Neural cell (in vitro differentiated cells): ENCODE results near the gene FBXO40. TPM values are rescaled to one million over a fixed set of nuclear protein-coding genes. Genes with fewer than 3 reads are reported as not detected.

Experiments
- H2AFZ ChIP-seq: fragments of 200-600, 300-800 bp; sonication (generic), shearing (Covaris generic); 2 replicates; pipeline ENCODE4 v1.6.0; 2014; ENCODE audit warnings: low read depth, mild to moderate bottlenecking, antibody characterized with exemption, low read length, moderate library complexity
- H3F3A ChIP-seq: fragments of 200-600 bp; shearing (Covaris generic); 2 replicates; pipeline ENCODE4 v1.6.1; 2016; ENCODE audit warnings: mild to moderate bottlenecking, moderate library complexity, mixed read lengths, antibody characterized with exemption, low read length; ENCODE audit not compliant: insufficient read depth, poor library complexity, severe bottlenecking
- H3K27ac ChIP-seq: fragments of 200-600, 300-800 bp; sonication (generic), shearing (Covaris generic); 2 replicates; pipeline ENCODE4 v1.5.1; 2014; ENCODE audit warnings: mild to moderate bottlenecking, low read length, moderate library complexity
- H3K27me3 ChIP-seq: fragments of 300-800, 200-600 bp; sonication (generic), shearing (Covaris generic); 2 replicates; pipeline ENCODE4 v1.6.0; 2014; ENCODE audit warnings: mild to moderate bottlenecking, low read depth, low read length, moderate library complexity; ENCODE audit not compliant: insufficient read depth
- H3K36me3 ChIP-seq: fragments of 300-800, 200-600 bp; sonication (generic), shearing (Covaris generic); 2 replicates; pipeline ENCODE4 v1.5.1; 2014; ENCODE audit warnings: mild to moderate bottlenecking, antibody characterized with exemption, low read length, moderate library complexity; ENCODE audit not compliant: insufficient read depth
- H3K4me2 ChIP-seq: fragments of 300-800, 200-600 bp; sonication (generic), shearing (Covaris generic); 2 replicates; pipeline ENCODE4 v1.6.0; 2014; ENCODE audit warnings: mild to moderate bottlenecking, low read length
- H3K4me3 ChIP-seq: fragments of 300-800, 200-600 bp; sonication (generic), shearing (Covaris generic); 2 replicates; pipeline ENCODE4 v1.5.1; 2014; ENCODE audit warnings: mild to moderate bottlenecking, low read length, moderate library complexity
- H3K79me2 ChIP-seq: fragments of 200-600 bp; shearing (Covaris generic); replicated peaks from 2 replicates; pipeline ENCODE4 v1.6.0; 2014; ENCODE audit warnings: mild to moderate bottlenecking, low read length, moderate library complexity; ENCODE audit not compliant: insufficient read depth
- H3K9ac ChIP-seq: fragments of 300-800, 200-600 bp; sonication (generic), shearing (Covaris generic); 2 replicates; pipeline ENCODE4 v1.6.1; 2016; ENCODE audit warnings: mild to moderate bottlenecking, low read length, mixed read lengths
- H3K9me2 ChIP-seq: fragments of 200-600 bp; shearing (Covaris generic); 2 replicates; pipeline ENCODE4 v1.6.1; 2016; ENCODE audit warnings: mild to moderate bottlenecking, low read length, mixed read lengths; ENCODE audit not compliant: insufficient read depth
- H3K9me3 ChIP-seq: fragments of 200-600, 300-800 bp; sonication (generic), shearing (Covaris generic); 2 replicates; pipeline ENCODE4 v1.6.1; 2016; ENCODE audit warnings: mild to moderate bottlenecking, mixed run types, low read length, moderate library complexity, mixed read lengths
- H4K20me1 ChIP-seq: fragments of 200-600 bp; shearing (Covaris generic); 2 replicates; pipeline ENCODE4 v1.6.1; 2016; ENCODE audit warnings: mild to moderate bottlenecking, mixed run types; ENCODE audit not compliant: insufficient read depth
- CTCF ChIP-seq: fragments of 450-650 bp; IDR thresholded peaks from 2 replicates; pipeline ENCODE4 v1.5.1; 2014; ENCODE audit warnings: antibody characterized with exemption, mild to moderate bottlenecking, moderate library complexity; ENCODE audit not compliant: poor library complexity, severe bottlenecking
- EP300 ChIP-seq: fragments of 450-650 bp; conservative IDR thresholded peaks from 2 replicates; pipeline ENCODE4 v1.6.1; 2014; ENCODE audit warnings: antibody characterized with exemption, mild to moderate bottlenecking, moderate library complexity; ENCODE audit not compliant: poor library complexity, severe bottlenecking
- EZH2 ChIP-seq: fragments of 200-600, 300-800 bp; shearing (Covaris generic), sonication (generic); IDR thresholded peaks from 2 replicates; pipeline ENCODE4 v1.6.1; 2014; ENCODE audit warnings: antibody characterized with exemption, low read length, borderline replicate concordance, mild to moderate bottlenecking; ENCODE audit not compliant: insufficient read depth, poor library complexity, severe bottlenecking
- MXI1 ChIP-seq: fragments of 450-650 bp; conservative IDR thresholded peaks from 2 replicates; pipeline ENCODE4 v1.6.1; 2014; ENCODE audit warnings: antibody characterized with exemption, mild to moderate bottlenecking; ENCODE audit not compliant: poor library complexity, severe bottlenecking
- POLR2AphosphoS5 ChIP-seq: IDR thresholded peaks from 2 replicates; pipeline ENCODE4 v1.6.1; 2012
- RAD21 ChIP-seq: fragments of 450-650 bp; conservative IDR thresholded peaks from 2 replicates; pipeline ENCODE4 v1.6.1; 2014; ENCODE audit warnings: antibody characterized with exemption, mild to moderate bottlenecking, moderate library complexity
- REST ChIP-seq: IDR thresholded peaks from 2 replicates; pipeline ENCODE4 v1.6.1; 2012; ENCODE audit warnings: borderline replicate concordance
- SMC3 ChIP-seq: fragments of 450-650 bp; conservative IDR thresholded peaks from 2 replicates; pipeline ENCODE4 v1.6.1; 2014; ENCODE audit warnings: antibody characterized with exemption, mild to moderate bottlenecking, moderate library complexity; ENCODE audit not compliant: poor library complexity
- TAF1 ChIP-seq: IDR thresholded peaks from 2 replicates; pipeline ENCODE4 v1.6.1; 2012; ENCODE audit warnings: low read depth
- polyA plus RNA-seq: library from polyadenylated mRNA; depleted of rRNA; stranded (reverse); fragments of >200 nt; gene quantifications from 2 replicates; pipeline ENCODE4 v1.2.3, GENCODE V29; 2014

The FBXO40 gene
- polyA plus RNA-seq, 1 donor from 2014 or later: not detected

- Histone ChIP-seq H3K9me2 (no peaks in the 10 kb centered on the region), H3K79me2 (no peaks in the 10 kb centered on the region), H3K4me2 (no peak within 1 kb of the TSS), H4K20me1 (no peaks in the 10 kb centered on the region), H3F3A (no peaks in the 10 kb centered on the region), H3K27ac (no peak within 1 kb of the TSS), H3K9ac (no peak within 1 kb of the TSS), H3K9me3 (no peaks in the 10 kb centered on the region), H2AFZ (no peak within 1 kb of the TSS), H3K4me3 (no peak within 1 kb of the TSS), H3K27me3 (no peaks in the 10 kb centered on the region), H3K36me3 (peaks cover 16% of the 10 kb centered on the region)
- TF ChIP-seq EZH2: no peak
Observed at GRCh38 chr3:121660356-121661171, 67.4 kb downstream of the FBXO40 start, which contains the start of gene HCLS1. TSS of gene HCLS1 (minus strand) at chr3:121660903. CDS start at chr3:121658347, 2,556 bp downstream.

- Histone ChIP-seq H2AFZ (no peak overlapping the region), H3K9ac (no peak overlapping the region), H3K27ac (no peak overlapping the region), H3K4me2 (no peak overlapping the region), H3F3A (no peaks in the 10 kb centered on the region), H4K20me1 (no peaks in the 10 kb centered on the region), H3K27me3 (no peaks in the 10 kb centered on the region), H3K4me3 (no peak overlapping the region), H3K79me2 (no peaks in the 10 kb centered on the region), H3K9me3 (no peaks in the 10 kb centered on the region), H3K9me2 (no peaks in the 10 kb centered on the region), H3K36me3 (peaks cover 16% of the 10 kb centered on the region)
- TF ChIP-seq EZH2 (no peak), CTCF (no peak), RAD21 (no peak), POLR2AphosphoS5 (no peak), EP300 (no peak), SMC3 (no peak), MXI1 (no peak), REST (no peak), TAF1 (no peak)
Observed at GRCh38 chr3:121661376-121661775, 68.2 kb downstream of the FBXO40 start.
